ENCODE data around the gene PIEZO2.

The PIEZO2 gene

DNA sequence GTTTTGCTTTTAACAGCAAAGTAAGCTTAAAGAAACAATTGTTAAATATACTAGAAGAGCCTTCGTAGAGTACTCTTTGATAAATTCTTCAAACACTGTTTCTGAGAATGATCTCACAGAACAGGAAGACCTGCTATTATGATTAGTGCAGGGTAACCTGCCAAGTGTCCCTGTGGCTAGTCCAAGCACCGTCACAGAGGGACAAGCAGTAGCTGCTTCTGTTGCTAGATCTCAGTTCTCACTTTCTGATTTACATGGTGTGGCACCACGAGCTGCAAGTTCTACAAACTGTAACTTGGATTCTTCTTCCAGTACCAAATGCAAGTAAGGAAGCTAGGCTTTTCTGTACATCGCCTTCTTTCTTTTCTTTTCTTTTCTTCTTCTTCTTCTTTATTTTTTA, 121.5 kb downstream of the PIEZO2 start:
- DNase-seq (ENCODE audit: low read depth in 2 of 2) = no peak

DNA sequence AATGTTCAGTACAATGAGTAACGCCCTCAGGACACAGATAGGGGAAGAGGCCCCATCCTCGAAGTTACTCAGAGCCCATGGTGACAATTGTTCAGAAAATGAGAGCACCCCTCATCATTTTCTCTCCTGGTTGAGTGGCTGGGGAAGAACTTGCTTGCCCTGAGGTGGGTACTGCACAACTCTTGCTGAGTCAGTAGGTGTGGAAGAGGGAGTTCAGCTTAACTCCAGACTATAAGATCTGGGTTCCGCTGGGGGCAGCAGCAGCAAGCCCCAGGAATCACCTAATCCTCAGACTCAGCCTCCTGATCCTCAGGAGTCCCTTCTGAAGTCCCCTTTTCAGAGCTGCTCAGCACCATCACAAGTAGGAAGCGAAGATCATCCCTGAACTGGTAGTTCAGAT, 123.7 kb downstream of the PIEZO2 start:
- DNase-seq (ENCODE audit: low read depth in 2 of 2) = no peak

- DNase-seq (ENCODE audit: low read depth in 2 of 2) = no peak
These were observed 124.3 kb downstream of the PIEZO2 start for GRCh38 chr18:11024928-11025669.

DNA sequence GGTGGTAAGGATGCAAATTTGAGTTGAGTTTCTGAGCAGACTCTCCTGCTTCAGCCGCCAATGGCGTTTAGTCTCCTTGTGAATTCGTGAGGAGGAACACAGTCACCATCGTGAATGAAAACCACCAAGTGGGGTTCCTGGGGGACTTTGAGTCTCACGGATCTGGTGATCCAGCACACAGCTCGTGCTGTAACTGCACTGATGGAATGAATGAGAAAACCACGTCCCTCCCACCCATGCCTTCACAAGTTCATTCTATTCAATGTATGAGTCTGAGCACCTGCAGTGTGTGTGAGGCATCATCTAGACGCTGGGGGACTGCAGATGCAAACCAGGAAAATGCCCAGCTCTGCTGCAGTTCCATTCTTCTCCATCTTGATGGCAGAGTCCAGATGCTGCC, 127.9 kb downstream of the PIEZO2 start:
- DNase-seq (ENCODE audit: low read depth in 2 of 2) = no peak

- no peak for DNase-seq (ENCODE audit: low read depth in 2 of 2)
These were observed 128.4 kb downstream of the PIEZO2 start for GRCh38 chr18:11020877-11021414.

DNA sequence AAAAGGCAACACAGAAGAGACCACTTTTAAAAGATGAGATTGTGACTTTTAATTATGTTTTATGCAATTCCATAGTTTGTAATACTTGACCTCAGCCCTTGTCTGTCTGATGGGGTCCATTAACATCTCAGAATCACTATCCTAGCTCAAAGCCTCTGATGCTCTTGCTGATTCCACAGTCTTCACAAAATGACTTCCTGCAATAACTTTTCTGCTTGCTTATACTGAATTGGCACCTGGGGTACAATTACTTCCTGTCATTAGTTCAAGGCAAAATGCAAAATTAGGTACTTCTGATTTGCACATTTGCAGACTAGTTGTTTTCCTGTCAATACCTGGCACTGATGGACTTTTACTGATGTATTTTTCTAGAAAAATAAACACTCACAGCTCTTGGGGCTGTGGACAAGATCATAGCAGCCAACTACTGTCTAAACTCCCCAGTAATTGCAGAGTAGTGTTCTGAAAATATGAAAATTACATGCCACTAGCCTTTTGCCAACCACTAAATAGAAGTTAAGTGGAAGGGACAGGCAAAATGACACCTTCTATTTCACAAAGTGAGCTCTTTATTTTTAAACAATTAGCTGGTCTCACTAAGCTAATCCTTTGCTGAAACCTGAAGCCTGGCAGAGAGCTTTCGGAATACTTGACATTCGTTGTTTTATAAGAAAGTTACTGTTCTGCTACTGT, 129.1 kb downstream of the PIEZO2 start:
- DNase-seq (ENCODE audit: low read depth in 2 of 2) = no peak

GRCh38 chr18:11019295-11020105, 129.9 kb downstream of the PIEZO2 start:
- DNase-seq (ENCODE audit: low read depth in 2 of 2) = no peak

DNA sequence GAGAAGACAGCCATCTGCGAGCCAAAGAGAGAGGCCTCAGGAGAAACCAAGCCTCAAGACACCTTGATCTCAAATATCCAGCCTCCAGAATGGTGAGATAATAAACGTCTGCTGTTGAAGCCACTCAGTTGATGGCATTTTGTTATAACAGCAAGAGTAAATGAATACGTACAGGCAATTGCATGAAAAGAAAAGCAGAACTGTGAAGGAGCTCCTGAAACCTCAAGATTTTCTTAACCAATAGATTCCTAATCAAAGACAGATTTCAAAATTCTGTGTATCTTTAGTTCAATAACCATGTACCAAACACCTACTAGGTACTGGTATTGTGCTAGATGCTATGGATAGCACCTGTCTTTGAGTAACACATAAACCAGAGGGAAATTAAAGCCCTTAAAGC, 139.5 kb downstream of the PIEZO2 start:
- no peak for DNase-seq (ENCODE audit: low read depth in 2 of 2)

- no peak for DNase-seq (ENCODE audit: low read depth in 2 of 2)
These were observed 140.2 kb downstream of the PIEZO2 start for GRCh38 chr18:11009147-11009546.

GRCh38 chr18:11008505-11008904, 140.9 kb downstream of the PIEZO2 start:
- DNase-seq (ENCODE audit: low read depth in 2 of 2) = no peak

DNA sequence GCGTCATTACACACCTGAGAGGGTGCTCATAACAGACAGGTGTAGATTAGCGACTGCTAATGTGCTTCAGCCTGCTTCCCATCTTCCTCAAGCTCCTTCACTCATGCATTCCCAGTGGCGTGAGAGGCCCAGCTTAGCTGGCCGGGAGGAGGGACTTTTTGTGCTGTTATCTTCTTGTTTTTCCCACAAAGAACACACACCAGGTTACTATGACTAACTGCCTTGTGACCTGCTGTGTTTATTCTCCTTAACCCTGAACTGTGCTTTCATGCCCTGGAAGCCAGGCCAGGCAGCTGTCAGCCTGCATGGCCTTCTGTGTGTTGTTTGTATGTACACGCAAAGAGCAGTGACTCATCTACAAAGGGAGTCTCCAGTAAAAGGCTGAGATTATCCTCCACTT, 143.8 kb downstream of the PIEZO2 start:
- DNase-seq (ENCODE audit: low read depth in 2 of 2) = no peak

- no peak for DNase-seq (ENCODE audit: low read depth in 2 of 2)
These were observed 144.4 kb downstream of the PIEZO2 start for GRCh38 chr18:11004951-11005350.

GRCh38 chr18:11004294-11004693, 145.1 kb downstream of the PIEZO2 start:
- no peak for DNase-seq (ENCODE audit: low read depth in 2 of 2)

DNA sequence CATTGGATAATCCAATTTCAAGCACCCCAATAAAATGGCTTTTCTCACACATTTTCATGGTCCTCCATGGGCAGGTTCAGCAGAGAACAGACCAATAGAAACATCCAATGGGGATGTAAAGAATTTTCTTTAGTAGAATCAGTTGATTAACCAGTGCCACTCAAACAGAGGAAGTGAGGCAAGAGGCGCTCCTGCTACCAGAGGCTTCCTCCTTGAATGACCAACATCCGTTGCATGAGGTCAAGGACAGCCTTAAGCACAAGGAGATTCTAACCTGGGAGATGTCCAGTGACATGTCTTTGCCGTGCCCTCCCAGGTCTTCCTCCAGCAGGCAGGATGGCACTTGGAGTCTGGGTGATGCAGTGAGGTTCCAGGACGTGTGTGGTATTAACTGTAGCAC, 146.6 kb downstream of the PIEZO2 start:
- DNase-seq (ENCODE audit: low read depth in 2 of 2) = no peak

- DNase-seq (ENCODE audit: low read depth in 2 of 2) = no peak
These were observed 147.1 kb downstream of the PIEZO2 start for GRCh38 chr18:11002277-11002676.

DNA sequence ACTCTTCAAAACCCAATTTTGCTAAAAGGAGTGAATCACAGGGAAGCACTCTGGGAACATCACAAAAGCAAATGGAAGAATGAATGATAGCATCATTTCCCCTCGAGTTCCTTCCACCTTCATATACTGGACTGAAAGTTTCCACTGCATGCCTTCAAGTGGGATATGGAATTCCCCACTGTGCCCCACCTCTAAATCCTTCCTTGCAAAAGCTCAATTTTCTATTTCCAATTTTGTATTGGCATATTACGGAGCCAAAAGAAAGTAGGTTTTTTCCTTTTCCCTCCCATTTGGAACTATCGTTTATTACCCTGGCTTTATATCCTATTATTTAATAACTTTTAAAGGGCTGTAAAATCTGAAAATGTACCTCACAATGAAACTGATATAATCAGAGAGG, 149.3 kb downstream of the PIEZO2 start:
- no peak for DNase-seq (ENCODE audit: low read depth in 2 of 2)

GRCh38 chr18:10997885-10998284, 151.5 kb downstream of the PIEZO2 start:
- no peak for DNase-seq (ENCODE audit: low read depth in 2 of 2)

GRCh38 chr18:10995550-10995949, 153.8 kb downstream of the PIEZO2 start:
- no peak for DNase-seq (ENCODE audit: low read depth in 2 of 2)

GRCh38 chr18:10989486-10989885, 159.9 kb downstream of the PIEZO2 start:
- DNase-seq (ENCODE audit: low read depth in 2 of 2) = no peak

DNA sequence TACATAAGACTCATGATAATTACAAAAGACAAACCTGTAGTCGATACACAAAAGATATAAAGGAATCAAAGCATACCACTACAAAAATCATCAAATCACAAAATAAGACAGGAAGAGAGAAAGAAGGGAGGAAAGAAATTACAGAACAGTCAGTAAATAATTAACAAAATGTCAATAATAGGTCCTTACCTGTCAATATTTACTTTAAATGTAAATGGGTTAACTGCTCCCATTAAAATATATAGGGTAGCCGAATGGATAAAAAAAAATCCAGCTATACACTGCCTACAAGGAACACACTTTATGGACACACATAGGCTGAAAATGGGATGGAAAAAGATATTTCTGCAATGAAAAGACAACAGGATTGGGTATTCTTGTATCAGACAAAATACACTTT, 163.7 kb downstream of the PIEZO2 start:
- DNase-seq (ENCODE audit: low read depth in 2 of 2) = no peak

DNA sequence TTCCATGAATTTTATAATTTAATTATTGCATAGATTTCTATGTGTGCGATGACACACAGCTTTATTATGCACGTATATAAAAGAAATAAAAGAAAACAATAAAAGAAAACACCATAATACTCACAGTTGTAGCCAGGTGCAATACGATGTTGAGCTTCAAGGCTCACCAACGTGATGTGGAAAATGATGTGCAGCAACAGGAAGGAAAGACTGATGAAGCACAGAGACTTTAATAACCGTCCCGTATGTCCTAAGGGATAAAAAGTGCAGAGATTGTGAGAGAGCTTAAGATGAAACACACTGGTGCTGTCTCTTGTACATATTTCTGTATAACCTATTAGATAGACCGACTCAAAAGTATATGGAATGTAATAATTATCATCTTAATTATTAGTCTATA, 170.0 kb downstream of the PIEZO2 start:
- no peak for DNase-seq (ENCODE audit: low read depth in 2 of 2)

DNA sequence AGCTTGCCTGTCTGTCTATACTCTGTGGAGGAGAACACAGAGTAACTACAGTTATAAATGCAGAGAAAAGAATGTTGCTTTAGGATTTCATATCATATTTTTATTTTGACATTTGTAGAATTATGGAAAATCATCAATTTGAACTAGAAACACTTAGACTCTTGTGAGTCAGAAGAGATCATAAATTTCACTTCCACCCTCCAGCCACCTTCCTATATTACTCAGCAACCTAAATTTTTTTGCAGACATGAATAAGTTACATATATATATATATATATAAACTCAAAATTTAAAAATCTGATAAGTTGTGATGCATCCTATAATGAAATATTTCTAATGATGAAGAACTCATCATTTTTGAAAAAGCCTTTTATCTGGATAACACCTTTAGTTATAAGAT, 172.3 kb downstream of the PIEZO2 start:
- no peak for DNase-seq (ENCODE audit: low read depth in 2 of 2)

Data from stimulated activated CD8-positive, alpha-beta memory T cell treated with anti-CD3 and anti-CD28 coated beads, Interleukin-15, amount 100 ng/mL, for 4 hours (primary cell).